HG03442 (cell line): ENCODE results near the gene ROS1.

Source experiments
- ATAC-seq: cut with Tn5 transposase; IDR thresholded peaks from one replicate; pipeline ENCODE4 v1.9.1; 2021; ENCODE audit warnings: mild to moderate bottlenecking, moderate library complexity; ENCODE audit not compliant: unreplicated experiment

ROS1 gene

DNA sequence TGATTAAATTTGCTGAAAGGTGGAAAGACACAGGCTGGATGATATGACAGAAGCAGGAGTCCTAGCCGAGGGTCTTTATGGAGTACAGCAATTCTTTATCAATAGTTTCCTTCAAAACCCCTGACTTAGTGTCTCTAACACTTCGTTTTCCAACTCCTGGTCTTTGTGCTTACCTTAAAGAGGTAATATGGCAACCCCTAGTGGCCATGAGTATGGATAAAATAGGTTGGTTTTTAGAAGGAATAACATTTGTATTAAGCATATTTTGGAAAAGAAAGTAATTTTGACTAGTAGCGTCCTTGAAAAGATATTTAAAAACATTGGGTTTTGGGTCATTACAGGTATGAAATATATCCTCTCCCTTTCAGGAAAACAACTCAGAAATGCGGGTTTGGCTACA is 108.5 kb downstream of the ROS1 start:
- ATAC-seq, result no peak

DNA sequence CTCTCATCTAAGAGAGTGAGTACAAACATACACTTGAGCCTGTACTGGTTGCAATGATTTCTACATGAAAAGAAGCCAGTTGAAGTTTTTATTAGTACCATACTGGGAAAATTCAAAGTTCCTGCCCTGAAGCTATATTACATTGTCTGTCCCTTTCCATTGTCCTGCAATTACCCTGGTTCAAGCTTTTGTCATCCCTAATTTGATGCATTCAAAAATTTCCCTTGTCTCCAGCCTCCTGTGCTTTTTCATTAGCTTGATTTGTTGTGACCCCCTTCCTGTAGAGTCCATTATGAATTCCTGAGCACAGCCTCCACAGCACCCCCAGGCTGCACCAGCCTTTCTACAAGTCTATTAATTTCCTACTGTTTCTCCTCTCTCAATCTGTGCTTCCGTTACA is 114.0 kb downstream of the ROS1 start:
- ATAC-seq, result no peak

DNA sequence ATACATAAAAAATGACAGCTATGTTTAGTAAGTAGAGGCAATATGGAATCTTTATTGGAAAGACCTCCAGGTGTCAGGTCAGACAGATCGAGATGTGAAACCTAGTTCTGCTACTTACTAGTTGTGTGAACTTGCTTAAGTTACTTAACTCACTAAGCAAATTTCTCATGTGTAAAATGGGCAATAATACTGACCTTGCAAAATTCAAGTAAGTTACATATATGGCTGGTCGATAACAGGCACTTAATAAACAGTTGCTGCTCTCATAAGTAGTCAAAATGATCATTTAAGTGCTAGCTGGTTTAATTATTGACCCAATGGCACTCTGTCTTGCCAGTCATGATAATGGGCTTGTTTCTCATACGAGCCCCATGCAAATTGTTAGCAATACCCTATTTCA is 114.4 kb downstream of the ROS1 start:
- no peak for ATAC-seq

DNA sequence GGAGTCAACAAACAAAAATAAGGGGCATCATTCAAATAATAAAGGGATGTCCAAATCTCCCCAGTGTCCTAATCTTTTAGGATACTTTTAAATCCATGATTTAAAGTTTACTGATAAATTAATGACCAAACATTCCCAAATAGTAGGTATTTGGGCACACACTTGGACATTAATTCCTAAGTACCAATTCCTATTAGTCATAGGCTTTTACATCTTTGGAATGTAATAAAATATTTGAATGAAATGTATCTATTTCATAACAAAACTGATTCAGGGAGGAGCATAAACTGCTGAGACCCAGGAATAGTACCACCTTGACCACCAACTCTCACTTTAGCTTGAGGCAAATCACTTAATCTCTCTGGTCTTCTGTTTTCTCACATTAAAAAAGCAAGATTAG is 116.1 kb downstream of the ROS1 start:
- no peak for ATAC-seq

DNA sequence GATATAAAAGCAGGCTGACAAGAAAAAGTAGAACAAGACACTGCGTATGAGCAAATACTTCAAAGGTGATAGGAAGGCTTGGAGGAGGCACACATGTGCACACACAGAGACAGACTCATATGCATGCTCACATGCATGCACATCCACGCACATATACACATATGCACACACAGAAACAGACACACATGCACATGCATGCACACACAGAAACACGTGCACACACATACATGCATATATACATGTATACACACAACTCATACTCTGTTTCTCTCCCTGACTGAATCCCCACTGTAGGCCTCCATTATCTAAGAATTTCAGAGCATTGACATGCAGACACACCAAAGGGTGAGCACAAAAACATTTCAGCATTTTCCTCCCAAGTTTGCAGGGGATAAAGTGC is 116.7 kb downstream of the ROS1 start:
- ATAC-seq, result no peak

DNA sequence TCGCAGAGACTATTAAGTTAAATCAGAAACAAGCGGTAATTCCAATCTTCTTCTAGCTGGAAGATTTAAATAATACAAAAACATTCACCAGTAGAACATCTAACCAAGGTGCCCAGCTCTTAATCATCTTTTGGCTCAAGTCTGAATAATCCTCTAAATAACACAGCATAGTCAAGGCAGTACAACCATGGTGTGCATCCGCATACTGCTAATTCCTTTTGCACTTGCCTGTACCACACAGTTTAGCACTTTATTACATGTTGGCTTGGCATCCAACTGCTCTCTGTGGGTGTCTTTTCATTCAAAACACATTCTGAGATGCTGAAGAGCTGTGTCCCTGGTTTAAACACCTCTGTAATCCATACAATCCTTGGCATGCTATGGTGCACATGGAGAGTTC is 118.1 kb downstream of the ROS1 start:
- ATAC-seq, result no peak

DNA sequence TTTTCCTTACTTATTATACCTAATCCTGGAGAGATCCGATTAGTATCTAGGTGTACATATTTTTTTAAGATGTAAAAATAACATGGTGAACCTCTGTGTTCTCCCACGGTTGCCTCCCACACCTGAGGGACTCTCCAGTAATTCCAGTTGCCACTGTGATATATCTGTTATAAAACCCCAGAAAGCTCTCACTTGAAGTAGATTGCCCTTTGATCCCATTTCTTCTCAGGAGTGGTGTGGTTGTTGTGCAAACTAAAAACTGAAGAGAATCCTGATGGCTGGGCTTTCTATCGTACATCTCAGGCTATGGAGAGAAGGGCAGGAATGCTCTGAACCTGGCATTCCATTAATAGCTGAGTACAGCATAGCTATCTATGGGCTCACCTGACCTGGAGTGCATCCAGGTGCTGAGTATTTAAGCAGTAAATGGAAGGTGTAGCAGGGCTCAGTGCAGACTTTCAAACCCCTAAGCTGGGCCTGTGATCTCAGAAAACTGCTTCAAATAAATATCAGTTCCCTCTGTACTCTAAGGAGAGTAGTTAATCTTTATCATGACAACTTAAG is 119.4 kb downstream of the ROS1 start:
- no peak for ATAC-seq

DNA sequence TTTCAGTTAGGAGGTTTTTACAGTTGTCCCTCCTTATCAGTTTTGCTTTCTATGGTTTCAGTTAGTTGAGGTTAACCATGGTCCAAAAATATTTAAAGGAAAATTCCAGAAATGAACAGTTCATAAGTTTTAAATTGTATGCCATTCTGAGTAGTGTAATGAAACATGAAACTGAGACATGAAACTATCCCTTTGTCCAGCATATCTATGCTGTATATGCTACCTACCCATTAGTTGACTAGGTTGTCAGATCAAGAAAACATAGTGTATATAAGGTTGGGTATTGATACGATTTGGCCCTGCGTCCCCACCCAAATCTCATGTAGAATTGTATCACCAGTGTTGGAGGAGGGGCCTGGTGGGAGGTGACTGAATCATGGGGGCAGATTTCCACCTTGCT is 121.3 kb downstream of the ROS1 start:
- peak; percentile 64 for ATAC-seq

DNA sequence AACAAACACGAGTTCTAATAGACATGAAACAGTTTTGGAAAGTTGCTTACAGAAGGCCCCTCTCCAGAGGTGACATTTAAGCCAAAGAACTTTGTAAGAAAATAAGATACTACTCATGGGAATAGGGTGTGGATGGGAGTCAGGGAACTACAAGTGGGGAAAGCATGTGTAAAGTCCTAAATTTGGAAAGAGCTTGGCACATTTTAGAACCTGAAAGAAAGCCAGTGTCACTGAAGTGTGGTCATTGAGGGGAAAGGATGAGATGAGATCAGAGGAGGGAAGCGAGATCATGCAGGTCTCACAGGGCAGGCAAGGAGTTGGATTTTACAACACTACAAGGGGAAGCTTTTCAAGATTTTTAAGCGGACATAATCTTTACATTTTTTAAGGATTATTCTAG is 122.4 kb downstream of the ROS1 start:
- no peak for ATAC-seq

DNA sequence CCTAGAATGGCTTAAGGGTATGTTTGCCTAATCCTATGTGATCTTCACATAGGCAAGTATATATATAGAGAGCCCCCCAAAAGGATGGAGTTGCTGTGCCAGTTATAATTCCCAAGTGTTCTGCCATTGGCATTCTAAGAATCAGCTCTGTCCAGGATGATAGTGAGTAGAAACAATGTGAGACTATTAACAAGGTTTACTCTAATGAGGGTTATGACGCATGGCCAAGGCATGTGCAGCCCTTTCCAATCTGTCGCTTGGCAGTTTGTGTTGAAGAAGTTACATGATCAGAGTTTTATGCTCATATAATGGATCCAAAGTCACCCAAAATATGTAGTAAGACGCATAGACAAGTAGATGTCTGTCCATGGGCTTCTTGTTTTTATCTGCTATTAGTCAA is 126.8 kb downstream of the ROS1 start:
- no peak for ATAC-seq

DNA sequence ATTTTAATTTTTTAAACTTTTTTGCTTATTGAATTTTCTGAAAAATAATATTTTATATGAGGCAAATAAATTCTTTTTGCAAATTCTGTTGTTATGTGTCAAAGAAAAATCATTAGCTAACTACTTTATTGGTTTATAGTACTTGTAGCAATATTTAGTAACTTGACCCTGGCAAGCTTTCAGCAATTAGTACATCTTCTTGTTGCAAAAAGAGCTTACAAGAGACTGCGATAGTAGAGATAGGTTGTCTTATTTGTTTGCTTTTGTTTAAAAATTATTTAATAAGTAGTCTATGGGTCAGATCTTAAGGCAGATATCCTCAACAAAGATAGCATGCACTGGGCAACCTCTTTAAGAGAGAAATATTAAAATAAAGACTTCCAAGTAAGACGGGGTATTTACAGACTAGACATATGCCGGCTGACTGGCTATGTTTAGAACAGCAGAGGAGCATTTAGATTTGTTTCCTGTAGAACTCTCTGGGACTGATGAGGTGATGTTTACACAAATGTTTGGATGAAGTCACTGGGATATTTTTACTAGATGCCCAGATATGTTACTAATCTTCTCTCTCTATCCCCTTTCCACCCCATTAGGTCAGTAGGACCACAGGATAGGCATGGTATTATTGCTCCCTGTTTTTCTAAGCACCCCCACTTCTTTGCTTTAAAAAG is 135.4 kb downstream of the ROS1 start:
- ATAC-seq, result no peak

DNA sequence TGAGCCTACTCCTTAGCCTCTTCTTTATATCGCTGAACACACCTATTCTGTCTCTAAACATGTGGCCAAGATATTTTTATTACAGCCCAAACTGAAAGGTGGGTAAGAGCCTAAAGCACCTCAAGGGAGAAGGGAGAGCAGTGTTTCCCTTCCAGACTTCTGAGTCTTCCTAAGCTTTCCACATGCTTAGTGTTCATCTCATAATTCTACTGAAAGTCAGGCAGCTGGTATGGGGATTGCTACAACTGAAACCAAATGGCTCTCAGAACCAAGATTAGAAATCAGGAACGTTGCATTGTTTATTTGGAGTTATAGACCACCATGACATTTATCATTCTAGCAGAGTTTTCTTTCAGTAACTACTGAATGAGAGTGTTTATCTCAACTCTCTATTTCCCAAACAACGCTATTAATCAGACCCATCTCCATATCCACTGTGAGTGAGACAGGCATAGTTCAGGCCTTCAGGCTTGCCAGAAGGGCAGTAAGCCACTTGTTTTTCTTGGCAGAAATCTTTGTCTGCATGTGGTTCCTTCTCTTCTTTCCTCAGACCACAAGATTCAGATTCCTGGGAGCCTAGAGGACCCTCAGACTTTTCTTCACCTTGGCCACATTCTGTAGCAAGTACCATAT is 137.5 kb downstream of the ROS1 start:
- no peak for ATAC-seq

DNA sequence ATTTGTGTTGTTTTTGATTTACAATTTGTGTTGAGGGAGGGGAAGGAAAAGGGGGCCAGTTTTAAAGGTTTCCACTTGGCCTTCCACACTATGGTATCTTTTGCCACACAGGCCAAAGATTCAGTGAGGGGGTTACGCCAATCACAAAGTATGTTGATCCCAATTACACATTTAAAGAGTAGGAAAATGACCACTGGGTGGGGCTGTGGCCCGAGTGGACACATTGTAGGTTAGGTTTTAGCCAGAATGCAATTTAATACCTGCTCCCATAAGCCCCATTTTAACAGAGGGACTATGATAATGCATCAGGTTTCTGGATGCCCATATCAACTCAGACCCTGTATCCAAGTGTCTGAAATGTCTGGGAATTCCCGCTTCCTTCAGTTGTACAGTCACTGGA is 144.8 kb downstream of the ROS1 start:
- ATAC-seq, result no peak

DNA sequence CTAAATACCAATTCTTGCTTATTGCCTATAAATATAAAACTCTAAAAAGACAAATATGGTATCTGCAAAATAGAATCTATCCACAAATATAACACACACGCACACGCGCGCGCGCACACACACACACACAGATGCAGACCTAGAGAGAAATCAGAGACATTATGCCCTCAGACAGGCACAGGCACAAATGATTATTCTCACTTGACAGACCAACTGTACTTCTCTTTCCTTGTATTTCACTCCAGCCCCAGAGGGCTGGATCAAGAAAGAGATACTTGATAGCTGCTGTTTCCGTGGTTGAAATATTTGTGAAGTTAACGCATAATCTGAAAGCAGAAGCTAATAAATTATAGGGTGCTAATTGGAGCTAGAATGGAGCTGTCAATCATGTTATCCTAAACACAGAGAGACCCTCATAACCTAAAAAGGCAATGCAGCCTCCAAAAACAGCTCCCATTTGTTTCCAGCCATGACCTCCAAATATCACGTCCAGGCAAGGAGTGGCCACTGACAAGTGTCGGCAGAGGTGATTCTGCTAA is 148.9 kb downstream of the ROS1 start:
- ATAC-seq, result no peak

DNA sequence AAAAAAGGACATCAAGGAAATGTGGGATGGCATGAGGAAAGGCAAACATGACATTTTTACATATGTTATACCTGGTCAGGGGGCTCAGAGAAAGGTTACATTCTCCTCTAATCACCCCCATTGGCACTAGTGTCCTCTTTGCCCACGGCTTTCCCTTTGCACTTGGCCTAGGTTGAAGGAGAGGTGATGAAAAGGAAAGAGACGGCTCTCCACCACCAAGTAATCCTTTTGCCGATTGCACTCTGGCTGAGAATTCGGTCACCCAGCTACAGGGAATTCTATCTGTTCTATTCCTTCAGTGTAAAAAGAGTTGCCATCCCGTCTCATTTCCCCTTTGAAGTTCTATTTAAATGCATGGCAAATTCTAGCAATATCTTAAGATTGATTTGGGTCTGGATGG is 150.0 kb downstream of the ROS1 start:
- no peak for ATAC-seq

DNA sequence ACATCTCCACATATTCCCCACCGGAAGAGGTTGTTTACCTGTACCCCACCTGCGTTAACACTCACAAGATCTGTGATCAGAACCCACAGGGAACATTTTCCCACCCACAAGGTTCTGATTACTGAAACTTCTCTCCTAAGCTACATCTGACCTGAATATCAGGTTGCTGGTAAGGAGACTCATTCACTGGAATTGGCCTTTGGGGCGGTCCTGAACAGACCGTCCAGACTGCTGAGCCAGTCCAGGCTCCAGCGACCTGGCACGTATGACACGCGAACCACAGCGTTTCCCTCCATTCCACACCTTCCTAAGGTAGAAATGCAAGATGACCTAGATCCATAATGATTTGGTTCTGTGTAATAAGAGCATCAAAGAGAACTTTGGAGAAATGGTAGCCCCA is 150.5 kb downstream of the ROS1 start:
- no peak for ATAC-seq

DNA sequence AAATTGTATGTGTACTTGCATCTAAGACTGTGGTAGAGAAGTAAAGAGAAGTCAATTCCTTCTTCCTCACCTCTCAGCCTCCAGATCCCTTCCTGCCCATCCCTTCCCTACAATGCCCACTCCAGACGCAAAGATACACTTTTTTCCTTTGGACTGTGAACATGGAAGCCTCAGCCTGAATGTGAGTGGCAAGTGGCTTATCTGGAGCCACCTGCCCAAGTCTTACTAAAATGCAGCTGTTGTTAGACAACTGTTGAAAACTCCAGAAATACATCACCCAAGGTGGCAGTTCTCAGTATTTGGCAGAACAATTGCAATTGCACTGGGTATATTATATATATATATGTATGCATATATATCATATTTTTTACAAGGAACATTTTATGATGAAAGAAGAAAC is 152.9 kb downstream of the ROS1 start:
- ATAC-seq, result no peak

DNA sequence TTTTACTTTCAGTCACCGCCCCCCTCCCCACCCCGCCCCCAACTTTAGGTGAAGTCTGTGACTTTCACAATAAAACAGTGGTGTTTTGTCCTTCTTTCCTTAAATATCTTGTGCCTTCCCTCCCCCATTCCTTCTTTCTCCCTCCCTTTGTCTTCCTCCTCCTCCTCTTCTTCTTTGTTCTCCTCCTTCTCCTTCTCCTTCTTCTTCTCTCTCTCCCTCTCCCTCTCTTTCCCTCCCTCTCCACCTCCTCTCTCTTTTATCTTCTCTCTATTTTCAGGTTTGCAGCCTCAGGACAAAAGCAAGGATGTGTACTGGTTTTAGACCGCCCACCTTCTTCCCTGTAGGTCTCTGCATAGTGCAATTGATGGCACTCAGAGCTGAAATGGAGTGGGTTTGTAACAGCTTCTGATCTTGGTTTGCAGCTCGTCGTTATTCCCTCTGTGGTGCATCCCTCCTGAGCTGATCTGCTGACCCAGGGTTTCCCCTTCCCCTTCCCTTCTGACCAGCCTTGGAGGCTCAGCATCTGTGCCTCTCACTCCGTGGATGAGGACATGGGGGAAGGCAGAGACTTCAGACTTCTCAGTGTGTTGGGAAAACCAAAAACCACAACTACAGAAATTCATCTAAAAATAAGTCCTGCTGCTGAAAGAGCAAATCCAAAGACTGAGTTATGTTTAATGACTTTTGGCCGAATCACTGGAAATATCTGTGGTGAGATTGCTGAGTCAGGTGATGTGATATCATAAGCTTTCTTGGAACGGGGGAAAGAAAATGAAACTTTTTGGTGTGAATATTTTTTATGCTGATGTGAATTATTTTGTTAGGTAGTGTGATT is 153.5 kb downstream of the ROS1 start:
- no peak for ATAC-seq

DNA sequence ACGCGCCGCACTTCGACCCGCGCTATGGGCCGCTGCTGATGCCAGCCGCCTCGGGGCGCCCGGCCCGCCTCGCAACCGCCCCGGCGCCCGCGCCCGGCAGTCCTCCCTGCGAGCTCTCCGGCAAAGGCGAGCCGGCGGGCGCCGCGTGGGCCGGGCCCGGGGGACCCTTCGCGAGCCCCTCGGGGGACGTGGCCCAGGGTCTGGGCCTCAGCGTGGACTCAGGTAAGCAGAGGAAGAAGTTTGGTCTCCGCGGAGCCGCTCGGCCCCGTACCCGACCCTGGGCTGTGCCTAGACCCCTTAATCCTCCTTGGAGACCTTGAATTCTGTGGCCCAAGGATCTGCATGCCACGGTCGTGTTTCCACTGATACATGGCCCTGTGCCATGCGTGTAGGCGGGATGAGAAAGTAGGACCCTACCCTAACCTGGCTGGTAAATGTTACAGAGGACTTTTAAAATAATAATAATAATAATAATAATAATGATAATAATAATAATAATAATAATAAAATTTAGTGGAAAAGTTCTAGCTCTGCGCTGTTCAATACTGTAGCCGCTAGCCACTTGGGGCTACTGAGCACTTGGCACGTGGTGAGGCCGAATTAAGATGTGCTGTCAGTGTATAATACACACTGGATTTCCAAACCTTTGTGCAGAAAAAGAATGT is 154.8 kb downstream of the ROS1 start:
- ATAC-seq, result no peak

DNA sequence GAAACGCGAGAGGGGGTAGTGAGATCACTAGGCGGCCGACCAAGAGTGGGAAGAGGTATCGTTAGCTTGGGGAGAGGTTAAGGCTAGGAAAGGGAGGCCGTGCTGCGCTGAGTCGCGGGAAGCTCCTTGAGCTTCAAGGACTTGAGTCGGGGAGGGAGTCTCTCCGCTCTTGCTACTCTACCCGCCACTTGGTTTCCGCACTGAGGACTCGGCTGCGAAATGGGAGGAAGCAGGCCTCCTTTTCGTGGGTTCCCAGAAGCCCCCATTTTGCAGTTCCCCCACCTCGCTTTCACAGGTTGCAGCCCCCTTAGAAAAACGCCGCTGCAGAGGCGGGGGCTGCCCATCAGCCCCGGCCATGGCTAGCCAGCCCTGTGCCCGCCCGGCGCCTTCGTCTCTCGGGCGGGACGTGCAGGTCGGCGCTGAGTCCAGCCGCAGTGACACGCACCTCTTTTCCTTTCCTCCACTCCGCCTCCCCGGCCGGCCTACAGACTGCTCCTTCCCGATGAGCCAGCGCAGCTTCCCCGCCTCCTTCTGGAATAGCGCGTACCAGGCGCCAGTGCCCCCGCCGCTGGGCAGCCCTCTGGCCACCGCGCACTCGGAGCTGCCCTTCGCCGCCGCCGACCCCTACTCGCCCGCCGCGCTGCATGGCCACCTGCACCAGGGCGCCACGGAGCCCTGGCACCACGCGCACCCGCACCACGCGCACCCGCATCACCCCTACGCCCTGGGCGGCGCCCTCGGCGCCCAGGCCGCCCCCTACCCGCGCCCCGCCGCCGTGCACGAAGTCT is 155.5 kb downstream of the ROS1 start:
- no peak for ATAC-seq
